ENCODE measurements around the gene CCDC63.

GRCh38 chr12:110798461-110798860, 48.3 kb upstream of the CCDC63 start:
- no peak for TF ChIP-seq PRDM15 (CRISPR knock-in tag; IDR thresholded peaks at IDR 0.05)
- TF ChIP-seq CREB1 (CRISPR knock-in tag; IDR thresholded peaks at IDR 0.05): no peak
- no peak for TF ChIP-seq CTCF (IDR thresholded peaks at IDR 0.05)
- no peak for TF ChIP-seq IRF2 (CRISPR knock-in tag; IDR thresholded peaks at IDR 0.05; ENCODE audit: borderline replicate concordance, low read depth)
